SU-DHL-6 (cell line): ENCODE measurements around the gene LAMA3.

Experiments
- CTCF ChIP-seq: fragments of 200-600 bp; sonication (generic); IDR thresholded peaks from one replicate; pipeline ENCODE4 v1.5.1; 2017; ENCODE audit warnings: antibody characterized with exemption, mild to moderate bottlenecking, low read length, moderate library complexity; ENCODE audit not compliant: insufficient read depth, poor library complexity, severe bottlenecking
- EZH2phosphoT487 ChIP-seq: fragments of 200-600 bp; sonication (generic), shearing (Covaris generic); conservative IDR thresholded peaks from 2 replicates; pipeline ENCODE4 v1.6.1; 2018; ENCODE audit warnings: mild to moderate bottlenecking, antibody characterized with exemption, low read length, moderate library complexity, mixed read lengths

- TF ChIP-seq CTCF = no peak
- no peak for TF ChIP-seq EZH2phosphoT487
Measured at GRCh38 chr18:23888881-23889280, 199.6 kb downstream of the LAMA3 start.
